ENCODE data around the gene ABCA6.
"Not testable (repeated sequence)": the region's sequence is repeated elsewhere in the genome, so short reads cannot be mapped to it uniquely, and the experiment has no call there.

Gene ABCA6

DNA sequence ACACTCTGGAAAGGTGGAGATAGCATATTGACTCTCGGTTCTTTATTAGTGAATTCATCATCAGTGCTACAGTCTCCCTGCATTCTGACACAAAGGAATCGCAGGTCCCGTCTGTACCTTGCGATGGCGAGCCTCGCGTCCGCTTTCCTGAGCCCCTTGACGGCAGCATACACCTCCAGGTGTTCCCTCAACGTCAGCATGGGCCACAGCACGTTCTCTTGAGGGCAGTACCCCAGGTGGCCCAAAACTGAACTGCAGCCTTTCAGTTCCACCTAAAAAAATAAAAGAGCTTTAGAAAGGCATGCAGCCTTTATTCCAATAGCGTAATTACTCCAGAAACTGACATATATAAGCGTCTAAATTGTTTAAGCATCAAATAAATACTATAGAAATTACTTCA is 56.8 kb downstream of the ABCA6 start:
- in situ Hi-C loops (cut with MboI; ENCODE audit: low pct_unique_long_range_greater_than_20kb, low sequenced_read_pairs, unreplicated experiment) = no loop called here
- TF ChIP-seq, protein P1, sequence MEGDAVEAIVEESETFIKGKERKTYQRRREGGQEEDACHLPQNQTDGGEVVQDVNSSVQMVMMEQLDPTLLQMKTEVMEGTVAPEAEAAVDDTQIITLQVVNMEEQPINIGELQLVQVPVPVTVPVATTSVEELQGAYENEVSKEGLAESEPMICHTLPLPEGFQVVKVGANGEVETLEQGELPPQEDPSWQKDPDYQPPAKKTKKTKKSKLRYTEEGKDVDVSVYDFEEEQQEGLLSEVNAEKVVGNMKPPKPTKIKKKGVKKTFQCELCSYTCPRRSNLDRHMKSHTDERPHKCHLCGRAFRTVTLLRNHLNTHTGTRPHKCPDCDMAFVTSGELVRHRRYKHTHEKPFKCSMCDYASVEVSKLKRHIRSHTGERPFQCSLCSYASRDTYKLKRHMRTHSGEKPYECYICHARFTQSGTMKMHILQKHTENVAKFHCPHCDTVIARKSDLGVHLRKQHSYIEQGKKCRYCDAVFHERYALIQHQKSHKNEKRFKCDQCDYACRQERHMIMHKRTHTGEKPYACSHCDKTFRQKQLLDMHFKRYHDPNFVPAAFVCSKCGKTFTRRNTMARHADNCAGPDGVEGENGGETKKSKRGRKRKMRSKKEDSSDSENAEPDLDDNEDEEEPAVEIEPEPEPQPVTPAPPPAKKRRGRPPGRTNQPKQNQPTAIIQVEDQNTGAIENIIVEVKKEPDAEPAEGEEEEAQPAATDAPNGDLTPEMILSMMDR (IDR thresholded peaks at IDR 0.05; ENCODE audit: extremely low read depth, insufficient read depth, missing control alignments) = no peak
- DNase-seq (ENCODE audit: low spot score) = no peak

DNA sequence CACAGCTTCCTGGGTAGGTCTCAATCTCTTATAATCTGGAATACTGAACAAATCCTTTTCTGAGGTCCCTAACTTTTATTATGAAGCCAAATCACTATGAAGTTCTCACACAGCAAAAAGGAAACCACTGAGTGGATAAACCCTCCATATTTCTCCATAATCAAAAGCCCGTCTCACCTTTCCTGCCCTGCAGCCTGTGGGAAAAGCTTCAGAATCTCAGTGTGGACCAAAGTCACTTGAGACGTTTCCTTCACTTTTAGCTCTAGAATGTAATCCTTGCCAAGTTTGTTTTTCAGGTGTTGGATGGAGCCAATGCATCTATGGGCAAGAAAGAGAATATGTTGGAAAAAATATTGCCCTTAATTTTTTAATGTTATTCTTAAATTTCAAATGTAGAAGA is 59.0 kb downstream of the ABCA6 start:
- TF ChIP-seq, protein P1 (IDR thresholded peaks at IDR 0.05; ENCODE audit: extremely low read depth, insufficient read depth, missing control alignments) = no peak
- no peak for DNase-seq (ENCODE audit: low spot score)
- in situ Hi-C loops (cut with MboI; ENCODE audit: low pct_unique_long_range_greater_than_20kb, low sequenced_read_pairs, unreplicated experiment) = no loop called here

DNA sequence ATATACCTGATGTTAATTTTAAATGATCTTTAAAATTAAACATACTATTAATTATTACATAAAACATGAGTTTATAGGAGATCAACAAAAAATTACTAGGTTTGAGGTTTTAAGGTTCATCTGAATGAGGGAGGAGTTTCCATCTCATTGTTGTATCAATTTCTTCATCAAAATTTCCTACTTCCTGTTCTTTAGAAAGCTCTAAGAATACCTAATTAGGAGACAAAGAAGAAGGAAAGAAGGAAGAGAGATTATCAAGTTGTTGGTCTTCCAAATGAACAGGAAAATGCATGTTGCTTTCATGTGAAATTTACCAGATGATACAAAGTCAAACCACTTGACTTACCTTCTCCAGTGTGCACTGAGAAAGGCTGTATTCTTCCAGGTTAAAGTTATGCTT is 62.8 kb downstream of the ABCA6 start:
- in situ Hi-C loops (cut with MboI; ENCODE audit: low pct_unique_long_range_greater_than_20kb, low sequenced_read_pairs, unreplicated experiment) = no loop called here
- DNase-seq (ENCODE audit: low spot score) = no peak
- TF ChIP-seq, protein P1 (IDR thresholded peaks at IDR 0.05; ENCODE audit: extremely low read depth, insufficient read depth, missing control alignments) = no peak

DNA sequence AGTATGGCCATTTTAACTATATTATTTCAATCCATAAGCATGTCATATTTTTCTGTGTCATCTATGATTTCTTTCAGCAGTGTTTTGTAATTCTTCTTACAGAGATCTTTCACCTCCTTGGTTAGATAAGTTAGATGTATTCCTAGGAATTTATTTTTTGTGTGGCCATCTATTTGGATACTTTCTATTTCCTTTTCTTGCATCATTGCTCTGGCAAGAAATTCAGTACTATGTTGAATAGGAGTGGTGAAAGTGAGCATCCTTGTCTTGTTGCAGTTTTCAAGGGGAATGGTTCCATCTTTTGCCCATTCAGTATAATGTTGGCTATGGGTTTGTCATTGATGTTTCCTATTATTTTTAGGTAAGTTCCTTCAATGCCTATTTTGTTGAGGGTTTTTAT is 65.9 kb downstream of the ABCA6 start:
- in situ Hi-C loops (cut with MboI; ENCODE audit: low pct_unique_long_range_greater_than_20kb, low sequenced_read_pairs, unreplicated experiment) = no loop called here
- TF ChIP-seq, protein P1 (IDR thresholded peaks at IDR 0.05; ENCODE audit: extremely low read depth, insufficient read depth, missing control alignments) = no peak

DNA sequence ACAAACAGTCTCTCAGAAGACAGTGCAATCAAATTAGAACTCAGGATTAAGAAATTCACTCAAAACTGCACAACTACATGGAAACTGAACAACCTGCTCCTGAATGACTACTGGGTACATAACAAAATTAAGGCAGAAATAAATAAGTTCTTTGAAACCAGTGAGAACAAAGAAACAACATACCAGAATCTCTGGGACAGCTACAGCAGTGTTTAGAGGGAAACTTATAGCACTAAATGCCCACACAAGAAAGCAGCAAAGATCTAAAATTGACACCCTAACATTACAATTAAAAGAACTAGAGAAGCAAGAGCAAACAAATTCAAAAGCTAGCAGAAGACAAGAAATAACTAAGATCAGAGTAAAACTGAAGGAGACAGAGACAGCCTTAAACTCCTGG is 68.3 kb downstream of the ABCA6 start:
- DNase-seq (ENCODE audit: low spot score); in situ Hi-C loops (cut with MboI; ENCODE audit: low pct_unique_long_range_greater_than_20kb, low sequenced_read_pairs, unreplicated experiment): not testable (repeated sequence)

More for the DNA sequence above, 65.9 kb downstream of the ABCA6 start:
- no peak for DNase-seq (ENCODE audit: low spot score)

DNA sequence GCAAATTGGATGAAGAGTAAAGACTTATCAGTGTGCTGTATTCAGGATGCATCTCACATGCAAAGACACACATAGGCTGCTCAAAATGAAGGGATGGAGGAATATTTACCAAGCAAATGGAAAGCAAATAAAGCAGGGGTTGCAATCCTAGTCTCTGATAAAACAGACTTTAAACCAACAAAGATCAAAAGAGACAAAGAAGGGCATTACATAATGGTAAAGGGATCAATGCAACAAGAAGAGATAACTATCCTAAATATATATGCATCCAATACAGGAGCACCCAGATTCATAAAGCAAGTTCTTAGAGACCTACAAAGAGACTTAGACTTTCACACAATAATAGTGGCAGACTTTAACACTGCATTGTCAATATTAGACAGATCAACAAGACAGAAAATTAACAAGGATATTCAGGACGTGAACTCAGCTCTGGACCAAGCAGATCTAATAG is 68.9 kb downstream of the ABCA6 start:
- in situ Hi-C loops (cut with MboI; ENCODE audit: low pct_unique_long_range_greater_than_20kb, low sequenced_read_pairs, unreplicated experiment); DNase-seq (ENCODE audit: low spot score): not testable (repeated sequence)

DNA sequence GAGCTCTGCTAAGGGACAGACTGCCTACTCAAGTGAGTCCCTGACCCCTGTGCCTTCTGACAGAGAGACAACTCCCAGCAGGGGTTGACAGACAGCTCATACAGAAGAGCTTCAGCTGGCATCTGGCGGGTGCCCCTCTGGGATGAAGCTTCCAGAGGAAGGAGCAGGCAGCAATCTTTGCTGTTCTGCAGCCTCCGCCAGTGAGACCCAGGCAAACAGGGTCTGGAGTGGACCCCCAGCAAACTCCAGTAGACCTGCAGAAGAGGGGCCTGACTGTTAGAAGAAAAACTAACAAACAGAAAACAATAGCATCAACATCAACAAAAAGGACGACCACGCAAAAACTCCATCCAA is 70.5 kb downstream of the ABCA6 start:
- in situ Hi-C loops (cut with MboI; ENCODE audit: low pct_unique_long_range_greater_than_20kb, low sequenced_read_pairs, unreplicated experiment); DNase-seq (ENCODE audit: low spot score): not testable (repeated sequence)

DNA sequence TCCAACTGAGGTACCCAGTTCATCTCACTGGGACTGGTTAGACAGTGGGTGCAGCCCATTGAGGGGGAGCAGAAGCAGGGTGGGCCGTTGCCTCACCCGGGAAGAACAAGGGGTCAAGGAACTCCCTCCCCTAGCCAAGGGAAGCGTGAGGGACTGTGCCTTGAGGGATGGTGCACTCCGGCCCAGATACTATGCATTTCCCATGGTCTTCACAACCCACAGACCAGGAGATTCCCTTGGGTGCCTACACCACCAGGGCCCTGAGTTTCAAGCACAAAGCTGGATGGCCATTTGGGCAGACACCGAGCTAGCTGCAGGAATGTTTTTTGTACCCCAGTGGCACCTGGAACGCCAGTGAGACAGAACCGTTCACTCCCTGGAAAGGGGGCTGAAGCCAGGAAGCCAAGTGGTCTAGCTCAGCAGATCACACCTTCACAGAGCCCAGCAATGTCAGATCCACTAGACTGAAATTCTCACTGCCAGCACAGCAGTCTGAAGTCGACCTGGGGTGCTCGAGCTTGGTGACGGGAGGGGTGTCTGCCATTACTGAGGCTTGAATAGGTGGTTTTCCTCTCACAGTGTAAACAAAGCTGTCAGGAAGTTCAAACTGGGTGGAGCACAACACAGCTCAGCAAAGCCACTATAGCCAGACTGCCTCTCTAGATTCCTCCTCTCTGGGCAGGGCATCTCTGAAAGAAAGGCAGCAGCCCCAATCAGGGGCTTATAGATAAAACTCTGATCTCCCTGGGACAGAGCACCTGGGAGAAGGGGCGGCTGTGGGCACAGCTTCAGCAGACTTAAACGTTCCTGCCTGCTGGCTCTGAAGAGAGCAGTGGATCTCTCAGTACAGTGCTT is 71.1 kb downstream of the ABCA6 start:
- in situ Hi-C loops (cut with MboI; ENCODE audit: low pct_unique_long_range_greater_than_20kb, low sequenced_read_pairs, unreplicated experiment) = not testable (repeated sequence)

DNA sequence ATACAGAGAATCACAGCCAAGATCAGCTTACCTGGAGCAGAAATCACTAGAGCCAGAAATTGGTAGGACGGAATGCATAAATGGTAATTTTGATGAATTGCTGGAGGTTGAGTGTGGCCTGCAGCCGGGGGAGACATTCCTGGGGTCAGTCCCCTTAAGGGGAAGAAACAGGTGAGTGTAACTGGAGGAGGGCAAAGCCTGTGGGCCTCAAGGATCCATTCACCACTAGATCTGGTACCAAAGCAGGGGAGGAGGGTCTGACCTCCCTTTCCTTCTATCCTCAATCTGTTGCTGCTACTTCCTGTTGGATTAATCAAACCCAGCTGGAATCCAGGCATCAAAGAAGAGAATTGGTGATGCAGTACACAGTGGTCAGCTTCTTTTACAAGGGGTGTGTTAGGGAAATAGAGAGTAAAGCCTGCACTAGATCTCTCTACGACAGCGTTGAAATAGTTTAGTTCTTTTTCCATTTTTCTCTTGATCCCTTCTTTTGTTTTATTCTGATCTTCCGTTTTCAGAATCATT is 72.4 kb downstream of the ABCA6 start:
- in situ Hi-C loops (cut with MboI; ENCODE audit: low pct_unique_long_range_greater_than_20kb, low sequenced_read_pairs, unreplicated experiment) = no loop called here
- TF ChIP-seq, protein P1 (IDR thresholded peaks at IDR 0.05; ENCODE audit: extremely low read depth, insufficient read depth, missing control alignments) = no peak
- no peak for DNase-seq (ENCODE audit: low spot score)

More for the DNA sequence above, 71.1 kb downstream of the ABCA6 start:
- not testable (repeated sequence) for DNase-seq (ENCODE audit: low spot score)

Data from GM13977 (cell line).